HepG2 (cell line): ENCODE data around the gene TRIM7. TPM values are rescaled to one million over a fixed set of nuclear protein-coding genes. Genes with fewer than 3 reads are reported as not detected.

ENCODE experiments used
- EP300 ChIP-seq, 3 experiments: sonication (generic) in 1 of 3; formaldehyde crosslinking in 1 of 3; IDR thresholded peaks; 2 replicates each; pipeline versions ENCODE4 v1.5.1 to v1.6.1; 2011 to 2020; ENCODE audit warnings: low read depth in 2 of 3, low read length in 2 of 3, borderline replicate concordance in 1 of 3, improper control_type of control experiment in 1 of 3, mild to moderate bottlenecking in 1 of 3, missing genetic modification reagents in 1 of 3, moderate library complexity in 1 of 3
- FOXM1 ChIP-seq: sonication (generic); formaldehyde crosslinking; IDR thresholded peaks from 2 replicates; pipeline ENCODE4 v1.5.0; 2020; ENCODE audit warnings: missing genetic modification reagents
- KDM5B ChIP-seq: sonication (generic); formaldehyde crosslinking; IDR thresholded peaks from 2 replicates; pipeline ENCODE4 v1.4.0; 2020; ENCODE audit warnings: missing genetic modification reagents, mild to moderate bottlenecking, borderline replicate concordance
- ZC3H4 ChIP-seq: sonication (generic); formaldehyde crosslinking; IDR thresholded peaks from 2 replicates; pipeline ENCODE4 v1.4.0; 2020; ENCODE audit warnings: missing genetic modification reagents, borderline replicate concordance
- polyA plus RNA-seq, 8 experiments: library from polyadenylated mRNA; depleted of rRNA in 3 of 8; stranded (reverse) in 7 of 8; unstranded in 1 of 8; fragments of >200 nt; fragmentation: Illumina TruSeq in 4 of 8; extraction: Trizol in 4 of 8; gene quantifications; 2 replicates each; pipeline versions ENCODE4 v1.2.1 to v1.2.3, GENCODE V29; 2011 to 2016; ENCODE audit warnings: low read depth in 4 of 8, missing spikeins in 1 of 8, mixed read lengths in 1 of 8; ENCODE audit not compliant: insufficient read depth in 1 of 8
- total RNA-seq, 5 experiments: library from RNA; depleted of rRNA; stranded (reverse); fragments of >200 nt; fragmentation: Illumina TruSeq; extraction: Trizol; gene quantifications; 2 replicates each; pipeline ENCODE4 v1.2.3, GENCODE V29; 2016; ENCODE audit warnings: low read depth in 1 of 5
- TF ChIP-seq, protein P1 (sequence below): sonication (generic); formaldehyde crosslinking; IDR thresholded peaks from 2 replicates; pipeline ENCODE4 v1.4.0; 2020; ENCODE audit warnings: missing genetic modification reagents, mild to moderate bottlenecking, borderline replicate concordance
- TF ChIP-seq, protein P2 (sequence below): sonication (generic); formaldehyde crosslinking; IDR thresholded peaks from 2 replicates; pipeline ENCODE4 v1.4.0; 2020; ENCODE audit warnings: mild to moderate bottlenecking, low read depth, missing genetic modification reagents
- TF ChIP-seq, protein P3 (sequence below): sonication (generic); formaldehyde crosslinking; IDR thresholded peaks from 2 replicates; pipeline ENCODE4 v1.4.0; 2020; ENCODE audit warnings: mild to moderate bottlenecking, missing genetic modification reagents
- TF ChIP-seq, protein P4 (sequence below): IDR thresholded peaks from 2 replicates; pipeline ENCODE4 v1.6.1; 2016; ENCODE audit warnings: mild to moderate bottlenecking

Gene TRIM7
- total and polyA plus RNA-seq, 2 of the 13 experiments (the other 11 are each of a cell fraction or from before 2014, with no cell fraction given), result 0.13 TPM; not detected in 1

DNA sequence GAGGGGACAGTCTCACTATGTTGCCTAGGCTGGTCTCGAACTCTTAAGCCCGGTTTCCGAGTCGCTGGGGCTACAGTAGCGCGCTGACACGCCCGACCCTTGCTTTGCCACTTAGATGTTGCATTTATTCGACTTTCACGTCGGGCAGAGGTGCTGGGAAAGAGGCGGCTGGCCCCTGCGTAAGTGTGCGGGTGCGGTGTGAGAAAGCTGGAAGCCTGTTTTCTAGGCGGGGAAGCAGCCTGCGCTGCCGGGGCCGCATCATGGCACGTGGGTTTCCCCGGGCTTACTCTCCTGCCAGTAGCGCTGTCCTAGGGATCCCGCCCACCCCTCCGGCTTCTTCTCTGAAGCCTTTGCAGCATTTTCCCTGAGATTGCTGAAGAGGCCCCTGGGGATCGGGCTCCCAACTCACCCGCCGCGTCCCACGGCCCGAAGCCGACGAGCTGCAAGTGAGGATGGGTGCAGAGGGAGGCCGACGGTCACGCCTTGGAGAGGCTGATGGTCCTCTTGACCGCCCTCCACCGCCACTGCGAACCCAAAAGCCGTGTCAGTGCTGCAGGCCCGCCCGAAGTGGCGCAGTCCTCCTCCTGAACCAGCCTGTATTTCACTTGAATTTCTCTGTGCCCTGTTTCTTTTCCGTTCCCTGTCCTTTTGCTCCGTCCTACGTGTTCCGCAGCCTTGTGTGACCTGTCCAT, 12.3 kb upstream of the TRIM7 start (continued):
- TF ChIP-seq, protein P1, sequence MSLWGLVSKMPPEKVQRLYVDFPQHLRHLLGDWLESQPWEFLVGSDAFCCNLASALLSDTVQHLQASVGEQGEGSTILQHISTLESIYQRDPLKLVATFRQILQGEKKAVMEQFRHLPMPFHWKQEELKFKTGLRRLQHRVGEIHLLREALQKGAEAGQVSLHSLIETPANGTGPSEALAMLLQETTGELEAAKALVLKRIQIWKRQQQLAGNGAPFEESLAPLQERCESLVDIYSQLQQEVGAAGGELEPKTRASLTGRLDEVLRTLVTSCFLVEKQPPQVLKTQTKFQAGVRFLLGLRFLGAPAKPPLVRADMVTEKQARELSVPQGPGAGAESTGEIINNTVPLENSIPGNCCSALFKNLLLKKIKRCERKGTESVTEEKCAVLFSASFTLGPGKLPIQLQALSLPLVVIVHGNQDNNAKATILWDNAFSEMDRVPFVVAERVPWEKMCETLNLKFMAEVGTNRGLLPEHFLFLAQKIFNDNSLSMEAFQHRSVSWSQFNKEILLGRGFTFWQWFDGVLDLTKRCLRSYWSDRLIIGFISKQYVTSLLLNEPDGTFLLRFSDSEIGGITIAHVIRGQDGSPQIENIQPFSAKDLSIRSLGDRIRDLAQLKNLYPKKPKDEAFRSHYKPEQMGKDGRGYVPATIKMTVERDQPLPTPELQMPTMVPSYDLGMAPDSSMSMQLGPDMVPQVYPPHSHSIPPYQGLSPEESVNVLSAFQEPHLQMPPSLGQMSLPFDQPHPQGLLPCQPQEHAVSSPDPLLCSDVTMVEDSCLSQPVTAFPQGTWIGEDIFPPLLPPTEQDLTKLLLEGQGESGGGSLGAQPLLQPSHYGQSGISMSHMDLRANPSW (CRISPR knock-in tag), result 0 out of 2 replicates have a peak, but pooled peaks have one; percentile 13
- TF ChIP-seq FOXM1 (CRISPR knock-in tag), result no peak
- TF ChIP-seq KDM5B (CRISPR knock-in tag), result peak; percentile 82; the same call in 1 of the 2 replicates
- TF ChIP-seq, protein P2, sequence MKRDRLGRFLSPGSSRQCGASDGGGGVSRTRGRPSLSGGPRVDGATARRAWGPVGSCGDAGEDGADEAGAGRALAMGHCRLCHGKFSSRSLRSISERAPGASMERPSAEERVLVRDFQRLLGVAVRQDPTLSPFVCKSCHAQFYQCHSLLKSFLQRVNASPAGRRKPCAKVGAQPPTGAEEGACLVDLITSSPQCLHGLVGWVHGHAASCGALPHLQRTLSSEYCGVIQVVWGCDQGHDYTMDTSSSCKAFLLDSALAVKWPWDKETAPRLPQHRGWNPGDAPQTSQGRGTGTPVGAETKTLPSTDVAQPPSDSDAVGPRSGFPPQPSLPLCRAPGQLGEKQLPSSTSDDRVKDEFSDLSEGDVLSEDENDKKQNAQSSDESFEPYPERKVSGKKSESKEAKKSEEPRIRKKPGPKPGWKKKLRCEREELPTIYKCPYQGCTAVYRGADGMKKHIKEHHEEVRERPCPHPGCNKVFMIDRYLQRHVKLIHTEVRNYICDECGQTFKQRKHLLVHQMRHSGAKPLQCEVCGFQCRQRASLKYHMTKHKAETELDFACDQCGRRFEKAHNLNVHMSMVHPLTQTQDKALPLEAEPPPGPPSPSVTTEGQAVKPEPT (CRISPR knock-in tag), result 0 out of 2 replicates have a peak, but pooled peaks have one; percentile 31
- TF ChIP-seq ZC3H4, result no peak
- TF ChIP-seq, protein P3, sequence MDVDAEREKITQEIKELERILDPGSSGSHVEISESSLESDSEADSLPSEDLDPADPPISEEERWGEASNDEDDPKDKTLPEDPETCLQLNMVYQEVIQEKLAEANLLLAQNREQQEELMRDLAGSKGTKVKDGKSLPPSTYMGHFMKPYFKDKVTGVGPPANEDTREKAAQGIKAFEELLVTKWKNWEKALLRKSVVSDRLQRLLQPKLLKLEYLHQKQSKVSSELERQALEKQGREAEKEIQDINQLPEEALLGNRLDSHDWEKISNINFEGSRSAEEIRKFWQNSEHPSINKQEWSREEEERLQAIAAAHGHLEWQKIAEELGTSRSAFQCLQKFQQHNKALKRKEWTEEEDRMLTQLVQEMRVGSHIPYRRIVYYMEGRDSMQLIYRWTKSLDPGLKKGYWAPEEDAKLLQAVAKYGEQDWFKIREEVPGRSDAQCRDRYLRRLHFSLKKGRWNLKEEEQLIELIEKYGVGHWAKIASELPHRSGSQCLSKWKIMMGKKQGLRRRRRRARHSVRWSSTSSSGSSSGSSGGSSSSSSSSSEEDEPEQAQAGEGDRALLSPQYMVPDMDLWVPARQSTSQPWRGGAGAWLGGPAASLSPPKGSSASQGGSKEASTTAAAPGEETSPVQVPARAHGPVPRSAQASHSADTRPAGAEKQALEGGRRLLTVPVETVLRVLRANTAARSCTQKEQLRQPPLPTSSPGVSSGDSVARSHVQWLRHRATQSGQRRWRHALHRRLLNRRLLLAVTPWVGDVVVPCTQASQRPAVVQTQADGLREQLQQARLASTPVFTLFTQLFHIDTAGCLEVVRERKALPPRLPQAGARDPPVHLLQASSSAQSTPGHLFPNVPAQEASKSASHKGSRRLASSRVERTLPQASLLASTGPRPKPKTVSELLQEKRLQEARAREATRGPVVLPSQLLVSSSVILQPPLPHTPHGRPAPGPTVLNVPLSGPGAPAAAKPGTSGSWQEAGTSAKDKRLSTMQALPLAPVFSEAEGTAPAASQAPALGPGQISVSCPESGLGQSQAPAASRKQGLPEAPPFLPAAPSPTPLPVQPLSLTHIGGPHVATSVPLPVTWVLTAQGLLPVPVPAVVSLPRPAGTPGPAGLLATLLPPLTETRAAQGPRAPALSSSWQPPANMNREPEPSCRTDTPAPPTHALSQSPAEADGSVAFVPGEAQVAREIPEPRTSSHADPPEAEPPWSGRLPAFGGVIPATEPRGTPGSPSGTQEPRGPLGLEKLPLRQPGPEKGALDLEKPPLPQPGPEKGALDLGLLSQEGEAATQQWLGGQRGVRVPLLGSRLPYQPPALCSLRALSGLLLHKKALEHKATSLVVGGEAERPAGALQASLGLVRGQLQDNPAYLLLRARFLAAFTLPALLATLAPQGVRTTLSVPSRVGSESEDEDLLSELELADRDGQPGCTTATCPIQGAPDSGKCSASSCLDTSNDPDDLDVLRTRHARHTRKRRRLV, result 0 out of 2 replicates have a peak, but pooled peaks have one; percentile 8
- TF ChIP-seq, protein P4, sequence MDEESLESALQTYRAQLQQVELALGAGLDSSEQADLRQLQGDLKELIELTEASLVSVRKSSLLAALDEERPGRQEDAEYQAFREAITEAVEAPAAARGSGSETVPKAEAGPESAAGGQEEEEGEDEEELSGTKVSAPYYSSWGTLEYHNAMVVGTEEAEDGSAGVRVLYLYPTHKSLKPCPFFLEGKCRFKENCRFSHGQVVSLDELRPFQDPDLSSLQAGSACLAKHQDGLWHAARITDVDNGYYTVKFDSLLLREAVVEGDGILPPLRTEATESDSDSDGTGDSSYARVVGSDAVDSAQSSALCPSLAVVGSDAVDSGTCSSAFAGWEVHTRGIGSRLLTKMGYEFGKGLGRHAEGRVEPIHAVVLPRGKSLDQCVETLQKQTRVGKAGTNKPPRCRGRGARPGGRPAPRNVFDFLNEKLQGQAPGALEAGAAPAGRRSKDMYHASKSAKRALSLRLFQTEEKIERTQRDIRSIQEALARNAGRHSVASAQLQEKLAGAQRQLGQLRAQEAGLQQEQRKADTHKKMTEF (CRISPR knock-in tag), result no peak
- TF ChIP-seq EP300 (IDR thresholded peaks at IDR 0.05; ENCODE audit: low read depth in 2 of 2, low read length in 2 of 2), result no peak
- TF ChIP-seq EP300 (CRISPR knock-in tag; IDR thresholded peaks at IDR 0.05; ENCODE audit: borderline replicate concordance), result no peak
